Measurements from ENCODE around the gene SHOC2. TPM values are rescaled to one million over a fixed set of nuclear protein-coding genes. Genes with fewer than 3 reads are reported as not detected.

The SHOC2 gene
- polyA plus RNA-seq, 1 donor (not counting 4 experiments of a cell fraction or from before 2014, with no cell fraction given): 27.7 TPM

DNA sequence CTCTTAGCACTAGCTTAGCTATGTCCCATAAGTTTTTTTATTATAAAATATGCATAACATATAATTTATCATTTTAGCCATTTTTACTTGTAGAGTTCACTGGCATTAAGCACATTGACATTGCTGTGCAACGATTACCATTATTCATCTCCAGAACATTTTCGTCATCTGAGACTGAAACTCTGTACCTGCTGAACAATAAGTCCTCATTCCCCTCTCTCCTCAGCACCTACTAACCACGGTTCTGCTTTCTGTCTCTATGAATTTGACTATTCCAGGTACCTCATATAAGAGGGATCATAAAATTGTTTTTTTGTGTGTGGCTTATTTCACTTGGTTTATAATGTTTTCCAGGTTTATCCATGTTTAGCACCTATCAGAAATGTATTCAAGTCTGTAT is 64.1 kb downstream of the SHOC2 start:
- Histone ChIP-seq H3K9me1 (ENCODE audit: control insufficient read depth, extremely low read depth, insufficient read depth, low read length) (no peaks in the 10 kb centered on the region), H3K4me2 (ENCODE audit: control insufficient read depth, extremely low read depth, insufficient read depth, low read depth, low read length) (no peak overlapping the region), H2AFZ (ENCODE audit: control insufficient read depth, low read length) (no peak overlapping the region), H3K27me3 (ENCODE audit: control insufficient read depth, extremely low read depth, insufficient read depth, low read length) (no peaks in the 10 kb centered on the region), H3K4me3 (ENCODE audit: control insufficient read depth in 2 of 3, extremely low read depth in 1 of 3, insufficient read depth in 2 of 3, low read depth in 1 of 3, low read length in 3 of 3) (no peak overlapping the region), H4K20me1 (ENCODE audit: control insufficient read depth, extremely low read depth, insufficient read depth, low read length) (no peaks in the 10 kb centered on the region), H3K9me3 (ENCODE audit: control insufficient read depth, low read depth, low read length) (no peaks in the 10 kb centered on the region), H3K79me2 (ENCODE audit: control insufficient read depth, insufficient read depth, low read length) (peaks cover 33% of the 10 kb centered on the region), H3K36me3 (ENCODE audit: control insufficient read depth in 2 of 2, extremely low read depth in 1 of 2, insufficient read depth in 2 of 2, low read length in 2 of 2) (no peaks in the 10 kb centered on the region), H3K4me1 (ENCODE audit: control insufficient read depth, extremely low read depth, insufficient read depth, low read length) (peaks cover under 1% of the 10 kb centered on the region), H3K27ac (ENCODE audit: control insufficient read depth, insufficient read depth, low read length) (no peak overlapping the region), H3K9ac (ENCODE audit: control insufficient read depth, extremely low read depth, insufficient read depth, low read length) (no peak overlapping the region)
- FAIRE-seq: no peak
- no peak for DNase-seq (ENCODE audit: low read depth, low spot score)
- dilution Hi-C loops (cut with MboI; ENCODE audit: extremely low pct_ligation_motif_present, low sequenced_read_pairs): no loop called here
- TF ChIP-seq EZH2 (IDR thresholded peaks at IDR 0.05; ENCODE audit: low read length): no peak
- TF ChIP-seq, protein P1, sequence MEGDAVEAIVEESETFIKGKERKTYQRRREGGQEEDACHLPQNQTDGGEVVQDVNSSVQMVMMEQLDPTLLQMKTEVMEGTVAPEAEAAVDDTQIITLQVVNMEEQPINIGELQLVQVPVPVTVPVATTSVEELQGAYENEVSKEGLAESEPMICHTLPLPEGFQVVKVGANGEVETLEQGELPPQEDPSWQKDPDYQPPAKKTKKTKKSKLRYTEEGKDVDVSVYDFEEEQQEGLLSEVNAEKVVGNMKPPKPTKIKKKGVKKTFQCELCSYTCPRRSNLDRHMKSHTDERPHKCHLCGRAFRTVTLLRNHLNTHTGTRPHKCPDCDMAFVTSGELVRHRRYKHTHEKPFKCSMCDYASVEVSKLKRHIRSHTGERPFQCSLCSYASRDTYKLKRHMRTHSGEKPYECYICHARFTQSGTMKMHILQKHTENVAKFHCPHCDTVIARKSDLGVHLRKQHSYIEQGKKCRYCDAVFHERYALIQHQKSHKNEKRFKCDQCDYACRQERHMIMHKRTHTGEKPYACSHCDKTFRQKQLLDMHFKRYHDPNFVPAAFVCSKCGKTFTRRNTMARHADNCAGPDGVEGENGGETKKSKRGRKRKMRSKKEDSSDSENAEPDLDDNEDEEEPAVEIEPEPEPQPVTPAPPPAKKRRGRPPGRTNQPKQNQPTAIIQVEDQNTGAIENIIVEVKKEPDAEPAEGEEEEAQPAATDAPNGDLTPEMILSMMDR (optimal IDR thresholded peaks at IDR 0.05 in 1 of 3, IDR thresholded peaks at IDR 0.05 in 1 of 3, conservative IDR thresholded peaks at IDR 0.05 in 1 of 3; ENCODE audit: extremely low read depth in 1 of 3, insufficient read depth in 2 of 3, low read length in 3 of 3): no peak

DNA sequence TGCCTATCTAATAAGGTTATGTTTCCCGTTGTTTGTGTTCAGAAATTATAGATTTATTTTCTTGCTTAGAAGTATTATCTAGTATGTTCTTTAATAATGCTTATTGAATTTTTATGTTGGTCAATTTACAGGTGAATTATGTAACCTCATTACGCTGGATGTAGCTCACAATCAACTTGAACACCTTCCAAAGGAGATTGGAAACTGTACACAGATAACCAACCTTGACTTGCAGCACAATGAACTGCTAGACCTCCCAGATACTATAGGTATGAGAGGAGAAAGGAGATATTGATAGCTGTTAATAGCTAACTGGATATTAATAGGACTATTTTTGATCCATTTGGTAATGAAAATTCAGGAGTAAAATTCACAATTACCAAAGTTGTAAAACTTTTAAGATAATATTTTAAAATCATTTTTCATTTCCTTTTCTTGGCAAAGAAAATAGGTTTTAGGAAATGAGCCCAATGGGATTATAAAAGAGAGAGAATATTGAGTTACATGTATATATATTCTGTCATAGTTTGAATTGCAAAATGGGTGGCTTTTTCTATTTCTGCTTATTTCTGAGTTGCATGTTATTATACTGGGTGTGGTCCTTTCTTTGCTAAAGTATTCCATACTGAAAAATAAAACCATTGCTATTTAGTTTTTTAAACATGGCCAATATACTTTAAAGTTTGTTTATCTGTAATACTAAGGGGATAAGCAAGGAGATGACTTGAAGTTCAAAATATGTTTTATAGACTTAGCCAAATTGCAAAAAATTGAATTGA is 66.3 kb downstream of the SHOC2 start:
- Histone ChIP-seq H3K27ac (ENCODE audit: control insufficient read depth, insufficient read depth, low read length) (no peak overlapping the region), H3K9me1 (ENCODE audit: control insufficient read depth, extremely low read depth, insufficient read depth, low read length) (no peaks in the 10 kb centered on the region), H3K4me1 (ENCODE audit: control insufficient read depth, extremely low read depth, insufficient read depth, low read length) (peaks cover 12% of the 10 kb centered on the region), H2AFZ (ENCODE audit: control insufficient read depth, low read length) (no peak overlapping the region), H3K4me3 (ENCODE audit: control insufficient read depth in 2 of 3, extremely low read depth in 1 of 3, insufficient read depth in 2 of 3, low read depth in 1 of 3, low read length in 3 of 3) (no peak overlapping the region), H3K9me3 (ENCODE audit: control insufficient read depth, low read depth, low read length) (no peaks in the 10 kb centered on the region), H3K9ac (ENCODE audit: control insufficient read depth, extremely low read depth, insufficient read depth, low read length) (no peak overlapping the region), H3K36me3 (ENCODE audit: control insufficient read depth in 2 of 2, extremely low read depth in 1 of 2, insufficient read depth in 2 of 2, low read length in 2 of 2) (no peaks in the 10 kb centered on the region), H4K20me1 (ENCODE audit: control insufficient read depth, extremely low read depth, insufficient read depth, low read length) (no peaks in the 10 kb centered on the region), H3K4me2 (ENCODE audit: control insufficient read depth, extremely low read depth, insufficient read depth, low read depth, low read length) (no peak overlapping the region), H3K79me2 (ENCODE audit: control insufficient read depth, insufficient read depth, low read length) (peaks cover 17% of the 10 kb centered on the region), H3K27me3 (ENCODE audit: control insufficient read depth, extremely low read depth, insufficient read depth, low read length) (no peaks in the 10 kb centered on the region)
- dilution Hi-C loops (cut with MboI; ENCODE audit: extremely low pct_ligation_motif_present, low sequenced_read_pairs): no loop called here
- no peak for DNase-seq (ENCODE audit: low read depth, low spot score)
- no peak for TF ChIP-seq EZH2 (IDR thresholded peaks at IDR 0.05; ENCODE audit: low read length)
- TF ChIP-seq, protein P1 (optimal IDR thresholded peaks at IDR 0.05 in 1 of 3, IDR thresholded peaks at IDR 0.05 in 1 of 3, conservative IDR thresholded peaks at IDR 0.05 in 1 of 3; ENCODE audit: extremely low read depth in 1 of 3, insufficient read depth in 2 of 3, low read length in 3 of 3): no peak
- no peak for FAIRE-seq
